ENCODE measurements around the gene PCDHGA5. TPM values are rescaled to one million over a fixed set of nuclear protein-coding genes. Genes with fewer than 3 reads are reported as not detected.
"Not testable (repeated sequence)": the region's sequence is repeated elsewhere in the genome, so short reads cannot be mapped to it uniquely, and the experiment has no call there.

PCDHGA5 gene
- total RNA-seq, 1 donor from 2014 or later = 0.63 TPM

DNA sequence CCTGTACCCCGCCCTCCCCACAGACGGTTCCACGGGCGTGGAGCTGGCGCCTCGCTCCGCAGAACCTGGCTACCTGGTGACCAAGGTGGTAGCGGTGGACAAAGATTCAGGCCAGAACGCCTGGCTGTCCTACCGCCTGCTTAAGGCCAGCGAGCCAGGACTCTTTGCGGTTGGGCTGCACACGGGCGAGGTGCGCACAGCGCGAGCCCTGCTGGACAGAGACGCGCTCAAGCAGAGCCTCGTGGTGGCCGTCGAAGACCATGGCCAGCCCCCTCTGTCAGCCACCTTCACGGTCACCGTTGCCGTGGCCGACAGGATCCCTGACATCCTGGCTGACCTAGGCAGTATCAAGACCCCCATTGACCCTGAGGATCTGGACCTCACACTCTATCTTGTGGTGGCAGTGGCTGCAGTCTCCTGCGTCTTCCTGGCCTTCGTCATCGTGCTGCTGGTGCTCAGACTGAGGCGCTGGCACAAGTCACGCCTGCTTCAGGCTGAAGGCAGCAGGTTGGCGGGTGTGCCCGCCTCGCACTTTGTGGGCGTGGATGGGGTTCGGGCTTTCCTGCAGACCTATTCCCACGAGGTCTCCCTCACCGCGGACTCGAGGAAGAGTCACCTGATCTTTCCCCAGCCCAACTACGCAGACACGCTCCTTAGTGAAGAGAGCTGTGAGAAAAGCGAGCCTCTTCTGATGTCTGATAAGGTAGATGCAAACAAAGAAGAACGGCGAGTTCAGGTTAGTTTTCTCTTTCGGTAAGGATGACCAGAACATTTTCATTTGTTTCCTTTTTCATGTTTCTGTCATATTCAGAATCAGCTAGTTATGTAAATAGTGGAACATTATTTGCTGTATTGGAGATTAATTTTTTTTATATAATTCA is 2.3 kb downstream of the PCDHGA5 start:
- H3K4me3 ChIP-seq (ENCODE audit: low read depth, low read length) = no peak overlapping the region
- no peak for DNase-seq (ENCODE audit: low read depth)
- no peak for TF ChIP-seq CTCF (conservative IDR thresholded peaks at IDR 0.05; ENCODE audit: low read depth, low read length)

DNA sequence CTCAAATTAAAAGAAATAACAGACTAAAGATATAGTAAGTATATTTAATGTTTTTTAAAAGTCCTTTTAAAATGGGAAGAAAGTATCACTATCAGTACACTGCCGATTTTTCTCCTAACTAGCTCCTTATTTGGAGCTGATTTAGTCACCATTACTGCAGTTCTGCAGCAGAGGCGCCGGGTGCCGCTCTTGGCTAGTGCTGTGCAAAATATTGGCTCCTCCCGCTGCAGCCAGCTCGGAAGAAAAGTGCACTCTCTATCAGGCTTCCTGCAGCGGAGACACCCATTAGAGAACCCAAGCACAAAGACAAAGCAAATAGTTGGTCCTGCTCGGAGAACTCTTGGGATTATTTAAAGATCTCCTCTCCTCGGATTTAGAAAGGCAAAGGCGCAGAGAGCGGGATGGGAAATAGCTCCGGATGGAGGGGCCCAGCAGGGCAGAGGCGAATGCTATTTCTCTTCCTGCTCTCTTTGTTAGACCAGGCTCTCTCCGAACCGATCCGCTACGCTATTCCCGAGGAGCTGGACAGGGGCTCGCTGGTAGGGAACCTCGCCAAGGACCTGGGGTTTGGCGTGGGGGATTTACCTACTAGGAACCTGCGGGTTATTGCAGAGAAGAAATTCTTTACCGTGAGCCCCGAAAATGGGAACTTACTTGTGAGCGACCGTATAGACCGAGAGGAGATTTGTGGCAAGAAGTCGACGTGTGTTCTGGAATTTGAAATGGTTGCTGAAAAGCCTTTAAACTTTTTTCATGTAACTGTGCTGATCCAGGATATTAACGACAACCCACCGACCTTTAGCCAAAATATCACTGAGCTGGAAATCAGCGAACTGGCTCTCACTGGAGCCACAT is 6.3 kb downstream of the PCDHGA5 start, which contains the start of gene PCDHGB3:
Gene PCDHGB3 (plus strand): TSS at position 249 of the 855 bp plus-strand sequence. CDS start 153 bp downstream, at position 402.
- peak within 1 kb of the TSS; percentile 38 for H3K4me3 ChIP-seq (ENCODE audit: low read depth, low read length)
- peak; percentile 47 for TF ChIP-seq CTCF (conservative IDR thresholded peaks at IDR 0.05; ENCODE audit: low read depth, low read length)
- no peak for DNase-seq (ENCODE audit: low read depth)

DNA sequence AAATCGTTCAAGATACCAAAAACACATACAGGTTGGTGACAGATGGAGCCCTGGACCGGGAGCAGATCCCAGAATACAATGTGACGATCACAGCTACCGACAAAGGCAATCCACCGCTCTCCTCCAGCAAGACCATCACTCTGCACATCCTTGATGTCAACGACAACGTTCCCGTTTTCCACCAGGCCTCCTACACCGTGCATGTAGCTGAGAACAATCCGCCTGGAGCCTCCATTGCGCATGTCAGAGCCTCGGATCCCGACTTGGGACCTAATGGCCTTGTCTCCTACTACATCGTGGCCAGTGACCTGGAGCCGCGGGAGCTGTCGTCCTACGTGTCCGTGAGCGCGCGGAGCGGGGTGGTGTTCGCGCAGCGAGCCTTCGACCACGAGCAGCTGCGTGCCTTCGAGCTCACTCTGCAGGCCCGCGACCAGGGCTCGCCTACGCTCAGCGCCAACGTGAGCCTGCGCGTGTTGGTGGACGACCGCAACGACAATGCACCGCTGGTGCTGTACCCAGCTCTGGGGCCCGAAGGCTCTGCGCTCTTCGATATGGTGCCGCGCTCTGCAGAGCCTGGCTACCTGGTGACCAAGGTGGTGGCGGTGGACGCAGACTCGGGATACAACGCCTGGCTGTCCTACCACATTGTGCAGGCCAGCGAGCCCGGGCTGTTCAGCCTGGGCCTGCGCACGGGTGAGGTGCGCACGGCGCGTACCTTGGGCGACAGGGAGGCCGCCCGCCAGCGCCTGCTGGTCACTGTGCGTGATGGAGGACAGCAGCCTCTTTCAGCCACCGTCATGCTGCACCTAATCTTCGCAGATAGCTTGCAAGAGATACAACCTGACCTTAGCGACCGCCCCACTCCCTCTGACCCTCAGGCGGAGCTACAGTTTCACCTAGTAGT is 7.9 kb downstream of the PCDHGA5 start:
- no peak for TF ChIP-seq CTCF (conservative IDR thresholded peaks at IDR 0.05; ENCODE audit: low read depth, low read length)
- H3K4me3 ChIP-seq (ENCODE audit: low read depth, low read length) = no peak overlapping the region
- DNase-seq (ENCODE audit: low read depth) = no peak

DNA sequence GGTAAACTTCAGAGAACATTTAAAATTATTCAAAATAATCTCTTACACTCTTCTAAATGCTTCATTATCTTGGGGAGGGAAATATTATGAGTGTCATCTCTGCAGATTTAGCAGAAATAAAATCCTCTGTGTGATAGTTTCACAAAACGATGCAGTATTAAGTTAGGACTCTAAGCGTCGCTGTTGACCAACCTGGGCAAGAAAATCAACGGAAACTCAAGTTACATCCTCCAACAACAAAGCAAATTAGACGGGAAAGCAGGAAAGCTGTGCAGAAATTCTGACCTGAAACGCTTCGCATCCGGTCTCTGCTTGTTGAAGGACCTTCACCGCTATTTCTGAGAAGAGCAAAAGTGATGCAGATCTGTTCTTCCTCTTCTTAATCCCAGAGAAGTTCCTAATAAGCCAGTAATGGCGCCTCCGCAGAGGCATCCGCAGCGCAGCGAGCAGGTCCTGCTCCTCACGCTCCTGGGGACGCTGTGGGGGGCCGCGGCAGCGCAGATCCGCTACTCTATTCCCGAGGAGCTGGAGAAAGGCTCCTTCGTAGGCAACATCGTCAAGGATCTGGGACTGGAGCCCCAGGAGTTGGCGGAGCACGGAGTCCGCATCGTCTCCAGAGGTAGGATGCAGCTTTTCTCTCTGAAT is 9.8 kb downstream of the PCDHGA5 start, which contains the start of gene PCDHGA6:
Gene PCDHGA6 (plus strand): TSS at position 219 of the 645 bp plus-strand sequence. CDS start 193 bp downstream, at position 412.
- peak; percentile 57 for TF ChIP-seq CTCF (conservative IDR thresholded peaks at IDR 0.05; ENCODE audit: low read depth, low read length)
- DNase-seq (ENCODE audit: low read depth) = no peak
- peak within 1 kb of the TSS; percentile 45 for H3K4me3 ChIP-seq (ENCODE audit: low read depth, low read length)

GRCh38 chr5:141374627-141375026 is 10.7 kb downstream of the PCDHGA5 start:
- no peak overlapping the region for H3K4me3 ChIP-seq (ENCODE audit: low read depth, low read length)
- TF ChIP-seq CTCF (conservative IDR thresholded peaks at IDR 0.05; ENCODE audit: low read depth, low read length) = no peak
- DNase-seq (ENCODE audit: low read depth) = no peak

DNA sequence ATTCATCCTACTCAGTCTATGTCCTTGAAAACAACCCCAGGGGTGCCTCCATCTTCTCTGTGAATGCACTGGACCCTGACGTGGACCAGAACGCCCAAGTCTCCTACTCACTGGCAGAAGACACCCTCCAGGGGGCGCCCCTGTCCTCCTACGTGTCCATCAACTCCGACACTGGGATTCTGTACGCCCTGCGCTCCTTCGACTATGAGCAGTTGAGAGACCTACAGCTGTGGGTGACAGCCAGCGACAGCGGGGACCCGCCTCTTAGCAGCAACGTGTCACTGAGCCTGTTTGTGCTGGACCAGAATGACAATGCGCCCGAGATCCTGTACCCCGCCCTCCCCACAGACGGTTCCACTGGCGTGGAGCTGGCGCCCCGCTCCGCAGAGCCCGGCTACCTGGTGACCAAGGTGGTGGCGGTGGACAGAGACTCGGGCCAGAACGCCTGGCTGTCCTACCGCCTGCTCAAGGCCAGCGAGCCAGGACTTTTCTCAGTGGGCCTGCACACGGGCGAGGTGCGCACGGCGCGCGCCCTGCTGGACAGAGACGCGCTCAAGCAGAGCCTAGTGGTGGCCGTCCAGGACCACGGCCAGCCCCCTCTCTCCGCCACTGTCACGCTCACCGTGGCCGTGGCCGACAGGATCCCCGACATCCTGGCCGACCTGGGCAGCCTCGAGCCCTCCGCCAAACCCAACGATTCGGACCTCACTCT is 11.6 kb downstream of the PCDHGA5 start:
- H3K4me3 ChIP-seq (ENCODE audit: low read depth, low read length); DNase-seq (ENCODE audit: low read depth): not testable (repeated sequence)

Measured in epithelial cell of proximal tubule (primary cell).